ENCODE measurements around the gene ITM2B. TPM values are rescaled to one million over a fixed set of nuclear protein-coding genes. Genes with fewer than 3 reads are reported as not detected.

Gene ITM2B
- total RNA-seq, 1 donor from 2014 or later, result 127 TPM

DNA sequence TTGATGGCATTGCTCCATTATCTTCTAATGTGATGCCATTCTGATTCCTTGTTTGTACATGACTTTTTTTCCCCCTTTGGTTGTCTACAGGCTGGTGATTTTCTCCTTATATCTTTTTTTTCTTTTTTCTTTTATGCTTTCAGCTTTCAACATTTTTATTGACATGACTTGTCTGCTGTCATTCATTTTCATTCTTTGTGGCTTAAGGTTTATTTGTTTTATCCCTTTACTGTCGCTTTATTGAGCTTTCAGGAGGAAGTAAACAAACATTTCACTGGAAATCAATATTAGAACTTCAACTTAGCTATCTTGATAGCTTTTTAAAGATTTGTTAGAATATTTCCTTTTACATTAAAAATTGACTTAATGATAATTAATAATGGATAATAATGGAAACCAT is 9.7 kb downstream of the ITM2B start:
- TF ChIP-seq, protein P1, sequence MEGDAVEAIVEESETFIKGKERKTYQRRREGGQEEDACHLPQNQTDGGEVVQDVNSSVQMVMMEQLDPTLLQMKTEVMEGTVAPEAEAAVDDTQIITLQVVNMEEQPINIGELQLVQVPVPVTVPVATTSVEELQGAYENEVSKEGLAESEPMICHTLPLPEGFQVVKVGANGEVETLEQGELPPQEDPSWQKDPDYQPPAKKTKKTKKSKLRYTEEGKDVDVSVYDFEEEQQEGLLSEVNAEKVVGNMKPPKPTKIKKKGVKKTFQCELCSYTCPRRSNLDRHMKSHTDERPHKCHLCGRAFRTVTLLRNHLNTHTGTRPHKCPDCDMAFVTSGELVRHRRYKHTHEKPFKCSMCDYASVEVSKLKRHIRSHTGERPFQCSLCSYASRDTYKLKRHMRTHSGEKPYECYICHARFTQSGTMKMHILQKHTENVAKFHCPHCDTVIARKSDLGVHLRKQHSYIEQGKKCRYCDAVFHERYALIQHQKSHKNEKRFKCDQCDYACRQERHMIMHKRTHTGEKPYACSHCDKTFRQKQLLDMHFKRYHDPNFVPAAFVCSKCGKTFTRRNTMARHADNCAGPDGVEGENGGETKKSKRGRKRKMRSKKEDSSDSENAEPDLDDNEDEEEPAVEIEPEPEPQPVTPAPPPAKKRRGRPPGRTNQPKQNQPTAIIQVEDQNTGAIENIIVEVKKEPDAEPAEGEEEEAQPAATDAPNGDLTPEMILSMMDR (conservative IDR thresholded peaks at IDR 0.05), result no peak

DNA sequence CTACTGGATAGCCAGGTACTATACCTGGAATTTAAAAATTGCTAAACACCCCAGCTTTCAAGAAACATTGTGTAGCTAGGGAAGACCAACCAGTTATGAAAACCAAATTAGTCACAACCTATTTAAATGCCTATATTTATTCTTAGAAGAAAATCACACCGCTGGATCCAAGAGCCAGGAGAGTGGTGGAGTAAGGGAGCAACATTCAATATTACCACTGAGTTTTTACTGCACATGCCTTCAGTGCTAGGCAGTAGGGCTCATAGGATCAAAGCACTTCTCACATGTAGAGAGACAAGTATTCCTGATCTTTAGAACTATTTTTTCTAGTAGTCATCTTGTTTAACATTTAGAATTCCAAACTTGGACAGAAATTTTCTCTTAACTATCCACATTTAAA is 11.2 kb downstream of the ITM2B start:
- Mint-ChIP-seq H3K9me3 (no peaks in the 10 kb centered on the region), H3K27me3 (ENCODE audit: low read depth) (no peaks in the 10 kb centered on the region), H3K4me3 (no peak overlapping the region), H3K4me1 (peaks cover 4% of the 10 kb centered on the region), H3K36me3 (ENCODE audit: low read depth) (peaks cover 3% of the 10 kb centered on the region), H3K27ac (ENCODE audit: unreplicated experiment) (no peak overlapping the region)
- TF ChIP-seq, protein P1 (conservative IDR thresholded peaks at IDR 0.05), result no peak
- DNase-seq (ENCODE audit: low read depth, low spot score), result no peak

More for the DNA sequence above, 9.7 kb downstream of the ITM2B start:
- Mint-ChIP-seq H3K27me3 (ENCODE audit: low read depth) (no peaks in the 10 kb centered on the region), H3K9me3 (no peaks in the 10 kb centered on the region), H3K27ac (ENCODE audit: unreplicated experiment) (no peak overlapping the region), H3K4me3 (no peak overlapping the region), H3K36me3 (ENCODE audit: low read depth) (no peaks in the 10 kb centered on the region), H3K4me1 (peaks cover 2% of the 10 kb centered on the region)
- no peak for DNase-seq (ENCODE audit: low read depth, low spot score)

DNA sequence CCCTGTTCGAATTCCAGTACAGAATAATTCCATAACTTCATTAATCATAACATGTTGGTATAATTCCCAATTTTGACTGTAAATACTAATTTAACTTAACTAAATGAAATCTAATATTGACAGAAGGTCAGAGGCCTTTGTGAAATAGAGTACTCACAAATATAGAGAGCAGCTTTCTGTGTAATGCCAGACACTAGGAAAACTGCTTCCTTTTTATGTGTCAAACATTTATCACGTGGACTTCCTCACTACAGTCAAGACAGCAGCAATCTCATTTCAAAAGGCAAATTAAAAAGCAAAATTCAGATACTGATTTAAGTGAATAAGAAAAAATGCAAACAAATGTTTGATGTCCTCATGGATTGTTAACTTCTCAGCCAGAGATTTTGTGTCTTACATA is 13.1 kb downstream of the ITM2B start:
- TF ChIP-seq, protein P1 (conservative IDR thresholded peaks at IDR 0.05), result no peak
- Mint-ChIP-seq H3K4me3 (no peak overlapping the region), H3K4me1 (peaks cover 5% of the 10 kb centered on the region), H3K27ac (ENCODE audit: unreplicated experiment) (no peak overlapping the region), H3K9me3 (no peaks in the 10 kb centered on the region), H3K36me3 (ENCODE audit: low read depth) (peaks cover 3% of the 10 kb centered on the region), H3K27me3 (ENCODE audit: low read depth) (no peaks in the 10 kb centered on the region)
- no peak for DNase-seq (ENCODE audit: low read depth, low spot score)

DNA sequence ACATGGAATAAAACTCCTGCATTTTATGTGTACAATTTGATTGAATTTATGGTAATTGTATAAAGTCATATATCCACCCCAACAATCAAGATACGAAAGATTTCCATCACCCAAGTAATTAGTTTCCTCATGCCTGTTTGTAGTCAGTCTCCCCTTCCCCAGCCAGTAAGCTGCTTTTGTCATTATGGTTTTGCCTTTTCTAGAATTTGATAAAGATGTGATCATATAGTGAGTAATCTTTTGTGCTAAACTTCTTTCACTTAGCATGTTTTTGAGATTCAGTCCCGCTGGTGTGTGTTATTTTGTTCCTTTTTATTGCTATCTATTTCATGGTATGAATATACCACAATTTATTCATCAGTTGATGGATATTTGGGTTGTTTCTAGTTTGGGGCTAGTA is 16.0 kb downstream of the ITM2B start:
- H3K4me3 Mint-ChIP-seq, result no peak overlapping the region
- H3K27ac Mint-ChIP-seq (ENCODE audit: unreplicated experiment), result no peak overlapping the region

DNA sequence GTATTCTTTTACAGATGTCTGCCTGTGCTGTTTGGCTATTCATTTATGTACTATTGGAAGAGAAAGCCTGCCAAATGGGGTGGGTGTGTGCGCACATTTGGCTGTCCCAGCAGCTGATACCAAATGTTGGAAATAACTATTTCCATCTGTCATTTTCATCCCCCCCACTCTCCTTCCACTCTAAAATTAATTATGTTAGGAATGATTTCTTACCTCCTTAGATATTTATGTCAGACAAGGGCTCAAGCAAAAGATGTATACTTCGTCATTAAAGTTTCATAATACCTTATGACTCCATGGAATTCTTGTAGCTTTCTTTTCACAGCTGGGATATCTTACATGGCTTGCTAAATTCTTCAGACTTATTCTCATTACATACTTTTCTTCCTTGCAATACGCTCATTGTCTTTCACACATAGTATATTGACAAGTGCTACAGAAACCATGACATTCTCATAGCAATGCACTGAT is 18.6 kb downstream of the ITM2B start:
- H3K4me1 Mint-ChIP-seq, result peaks cover 5% of the 10 kb centered on the region
- TF ChIP-seq, protein P1 (conservative IDR thresholded peaks at IDR 0.05), result no peak
- no peak overlapping the region for H3K4me3 Mint-ChIP-seq
- DNase-seq (ENCODE audit: low read depth, low spot score), result no peak
- H3K36me3 Mint-ChIP-seq (ENCODE audit: low read depth), result peaks cover 12% of the 10 kb centered on the region
- no peaks in the 10 kb centered on the region for H3K9me3 Mint-ChIP-seq
- no peak overlapping the region for H3K27ac Mint-ChIP-seq (ENCODE audit: unreplicated experiment)
- H3K27me3 Mint-ChIP-seq (ENCODE audit: low read depth), result no peaks in the 10 kb centered on the region

More for the DNA sequence above, 16.0 kb downstream of the ITM2B start:
- H3K9me3 Mint-ChIP-seq, result no peaks in the 10 kb centered on the region
- DNase-seq (ENCODE audit: low read depth, low spot score), result no peak
- peaks cover 5% of the 10 kb centered on the region for H3K4me1 Mint-ChIP-seq
- TF ChIP-seq, protein P1 (conservative IDR thresholded peaks at IDR 0.05), result no peak
- peaks cover 10% of the 10 kb centered on the region for H3K36me3 Mint-ChIP-seq (ENCODE audit: low read depth)
- H3K27me3 Mint-ChIP-seq (ENCODE audit: low read depth), result no peaks in the 10 kb centered on the region

Measured in neural crest cell (in vitro differentiated cells).